ENCODE results near the gene TMEM74B. TPM values are rescaled to one million over a fixed set of nuclear protein-coding genes. Genes with fewer than 3 reads are reported as not detected.
"Not testable (repeated sequence)": the region's sequence is repeated elsewhere in the genome, so short reads cannot be mapped to it uniquely, and the experiment has no call there.

Gene TMEM74B
- total RNA-seq, 4 donors from 2014 or later: 1.7 to 2.8 TPM; not detected in 2

DNA sequence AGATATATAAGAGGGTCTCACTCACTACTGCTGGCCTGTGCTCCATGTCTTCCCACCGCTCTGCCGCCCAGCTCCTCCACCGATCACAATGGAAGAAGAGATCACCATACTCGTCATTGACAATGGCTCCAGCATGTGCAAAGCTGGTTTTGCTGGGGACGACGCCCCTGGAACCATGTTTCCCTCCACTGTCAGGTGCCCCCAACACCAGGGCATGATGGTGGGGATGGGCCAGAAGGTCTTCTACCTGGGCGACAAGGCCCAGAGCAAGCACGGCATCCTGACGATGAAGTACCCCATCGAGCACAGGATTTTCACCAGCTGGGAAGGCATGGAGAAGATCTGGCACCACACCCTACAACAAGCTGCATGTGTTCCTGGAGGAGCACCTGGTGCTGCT lies 24.3 kb downstream of the TMEM74B start:
- DNase-seq (ENCODE audit: low spot score): no peak
- TF ChIP-seq, protein P1, sequence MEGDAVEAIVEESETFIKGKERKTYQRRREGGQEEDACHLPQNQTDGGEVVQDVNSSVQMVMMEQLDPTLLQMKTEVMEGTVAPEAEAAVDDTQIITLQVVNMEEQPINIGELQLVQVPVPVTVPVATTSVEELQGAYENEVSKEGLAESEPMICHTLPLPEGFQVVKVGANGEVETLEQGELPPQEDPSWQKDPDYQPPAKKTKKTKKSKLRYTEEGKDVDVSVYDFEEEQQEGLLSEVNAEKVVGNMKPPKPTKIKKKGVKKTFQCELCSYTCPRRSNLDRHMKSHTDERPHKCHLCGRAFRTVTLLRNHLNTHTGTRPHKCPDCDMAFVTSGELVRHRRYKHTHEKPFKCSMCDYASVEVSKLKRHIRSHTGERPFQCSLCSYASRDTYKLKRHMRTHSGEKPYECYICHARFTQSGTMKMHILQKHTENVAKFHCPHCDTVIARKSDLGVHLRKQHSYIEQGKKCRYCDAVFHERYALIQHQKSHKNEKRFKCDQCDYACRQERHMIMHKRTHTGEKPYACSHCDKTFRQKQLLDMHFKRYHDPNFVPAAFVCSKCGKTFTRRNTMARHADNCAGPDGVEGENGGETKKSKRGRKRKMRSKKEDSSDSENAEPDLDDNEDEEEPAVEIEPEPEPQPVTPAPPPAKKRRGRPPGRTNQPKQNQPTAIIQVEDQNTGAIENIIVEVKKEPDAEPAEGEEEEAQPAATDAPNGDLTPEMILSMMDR (IDR thresholded peaks at IDR 0.05): no peak
- ATAC-seq (ENCODE audit: low FRiP score): no peak

DNA sequence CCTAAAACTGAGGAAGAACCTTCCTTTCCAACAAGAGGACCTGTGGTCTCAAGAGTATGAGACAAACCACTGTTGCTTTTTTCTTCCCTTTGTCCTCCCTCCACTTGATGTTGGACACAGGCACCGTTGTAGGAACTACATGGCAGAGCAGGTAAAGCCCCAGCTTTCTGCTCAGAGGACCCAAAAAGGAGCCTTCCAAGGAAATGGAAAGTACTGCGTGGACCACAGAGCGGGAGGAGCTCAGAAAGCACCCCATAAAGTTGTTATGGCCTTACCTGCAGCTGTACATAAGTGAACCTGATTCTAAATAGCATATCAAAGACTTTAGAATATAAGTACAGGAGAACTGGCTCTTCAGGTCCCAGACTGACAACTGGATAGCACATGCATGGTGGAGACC lies 29.4 kb downstream of the TMEM74B start:
- TF ChIP-seq, protein P1 (IDR thresholded peaks at IDR 0.05): no peak
- DNase-seq (ENCODE audit: low spot score) (no peak), ATAC-seq (ENCODE audit: low FRiP score) (no peak)

DNA sequence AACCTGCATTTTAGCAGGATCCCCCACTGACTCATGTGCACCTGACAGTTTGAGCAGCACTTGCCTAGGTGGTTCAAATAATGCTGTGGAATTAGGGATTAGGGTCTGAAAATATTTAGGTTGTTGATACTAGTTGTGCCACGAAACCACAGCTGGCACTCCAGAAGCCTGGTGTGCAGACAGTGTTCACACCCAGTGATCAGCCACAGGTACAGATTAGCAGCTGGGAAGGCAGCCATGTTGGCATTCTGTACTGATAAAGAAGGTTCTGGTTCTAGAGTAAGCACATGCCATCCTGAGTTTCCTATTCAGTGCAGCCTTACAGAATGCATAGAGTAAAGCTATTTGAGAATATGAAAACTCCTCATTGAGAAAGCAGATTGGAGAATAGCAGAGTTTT lies 30.1 kb downstream of the TMEM74B start:
- DNase-seq (ENCODE audit: low spot score): no peak
- ATAC-seq (ENCODE audit: low FRiP score): no peak
- TF ChIP-seq, protein P1 (IDR thresholded peaks at IDR 0.05): no peak

DNA sequence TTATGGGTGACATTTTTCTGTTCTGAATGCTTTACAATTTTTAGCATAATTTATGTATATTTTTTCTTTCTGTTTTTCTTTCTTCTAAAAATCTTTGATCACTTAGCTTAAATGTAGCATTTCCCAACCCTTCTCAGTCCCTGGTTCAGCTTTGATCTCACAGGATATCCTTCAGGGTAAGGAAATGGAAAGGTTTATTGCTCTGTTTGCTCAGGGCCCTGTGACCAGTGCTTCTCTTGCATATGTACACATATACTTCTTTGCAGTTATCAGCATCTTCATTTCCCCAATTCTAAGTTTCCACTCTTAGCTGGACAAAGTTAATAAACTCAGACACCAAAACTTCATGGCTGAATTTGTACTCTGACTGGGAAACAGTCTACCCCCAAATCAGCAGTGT lies 30.6 kb downstream of the TMEM74B start:
- ATAC-seq (ENCODE audit: low FRiP score) (no peak), DNase-seq (ENCODE audit: low spot score) (no peak)
- TF ChIP-seq, protein P1 (IDR thresholded peaks at IDR 0.05): no peak

DNA sequence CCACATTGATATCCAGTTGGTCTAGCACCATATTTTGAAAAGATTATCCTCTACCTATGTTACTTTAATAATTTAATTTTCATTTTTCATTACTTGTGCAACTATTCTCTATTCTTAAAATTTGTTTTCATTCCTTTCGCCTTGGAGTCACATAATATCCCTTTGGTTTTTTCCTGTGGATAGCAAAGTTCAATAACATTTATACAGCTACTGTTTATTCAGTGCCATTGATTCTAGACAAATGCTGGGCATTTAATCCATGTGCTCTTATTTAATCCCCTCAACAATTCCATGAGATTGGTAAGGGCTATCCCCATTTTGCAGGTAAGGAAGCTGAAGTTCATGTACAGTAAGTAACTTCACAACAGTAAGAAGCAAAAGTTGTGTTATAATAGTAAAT lies 33.8 kb downstream of the TMEM74B start:
- ATAC-seq (ENCODE audit: low FRiP score) (no peak), DNase-seq (ENCODE audit: low spot score) (no peak)
- TF ChIP-seq, protein P1 (IDR thresholded peaks at IDR 0.05): no peak

DNA sequence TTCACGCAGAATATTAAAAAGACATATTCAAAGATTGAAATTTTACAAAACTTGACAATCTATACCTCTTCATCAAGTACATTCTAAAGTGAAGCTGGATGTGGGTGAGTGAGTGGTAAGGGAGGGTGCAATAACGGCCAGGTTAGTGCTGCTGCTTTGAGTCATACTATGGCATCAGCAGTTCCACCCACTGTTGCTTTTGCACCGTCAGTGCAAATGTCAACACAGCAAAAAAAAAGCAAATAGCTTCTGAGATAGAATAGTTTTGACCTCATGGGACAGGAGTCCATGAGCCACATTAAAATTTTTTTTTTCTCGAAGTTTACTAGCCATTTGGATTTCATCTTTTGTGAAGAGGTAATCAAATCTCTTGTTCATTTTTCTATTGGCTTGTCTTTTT lies 34.6 kb downstream of the TMEM74B start:
- TF ChIP-seq, protein P1 (IDR thresholded peaks at IDR 0.05): no peak
- DNase-seq (ENCODE audit: low spot score) (no peak), ATAC-seq (ENCODE audit: low FRiP score) (no peak)

DNA sequence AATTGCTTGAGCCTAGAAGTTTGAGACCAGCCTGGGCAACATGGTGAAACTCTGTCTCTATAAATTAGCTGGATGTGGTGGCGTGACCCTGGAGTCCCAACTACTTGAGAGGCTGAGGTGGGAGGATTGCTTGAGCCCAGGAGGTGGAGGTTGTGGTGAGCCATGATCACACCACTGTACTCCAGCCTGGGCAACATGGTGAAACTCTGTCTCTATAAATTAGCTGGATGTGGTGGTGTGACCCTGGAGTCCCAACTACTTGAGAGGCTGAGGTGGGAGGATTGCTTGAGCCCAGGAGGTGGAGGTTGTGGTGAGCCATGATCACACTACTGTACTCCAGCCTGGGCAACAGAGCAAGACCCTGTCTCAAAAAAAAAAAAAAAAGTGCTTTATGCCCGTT lies 35.0 kb downstream of the TMEM74B start:
- not testable (repeated sequence) for ATAC-seq (ENCODE audit: low FRiP score); DNase-seq (ENCODE audit: low spot score)

DNA sequence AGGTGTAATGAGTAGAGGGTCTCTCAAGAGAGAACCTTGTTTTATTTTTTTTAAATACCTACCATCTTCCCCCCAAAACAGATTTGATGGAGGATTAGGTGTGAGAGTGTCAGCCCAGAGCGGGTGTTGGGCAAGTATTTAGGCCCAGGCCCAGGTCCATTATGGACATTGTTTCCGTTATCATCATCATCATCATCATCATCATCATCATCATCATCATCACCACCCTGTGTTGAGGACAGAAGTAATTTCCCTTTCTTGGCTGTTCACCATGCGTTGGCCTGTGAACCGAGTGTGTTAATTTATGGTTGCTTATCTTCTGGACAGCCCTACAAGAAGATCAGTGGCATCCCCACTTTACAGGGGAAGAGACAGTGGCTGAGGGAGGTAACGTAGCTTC lies 37.8 kb downstream of the TMEM74B start:
- DNase-seq (ENCODE audit: low spot score) (no peak), ATAC-seq (ENCODE audit: low FRiP score) (no peak)
- TF ChIP-seq, protein P1 (IDR thresholded peaks at IDR 0.05): no peak

Data from omental fat pad (tissue), 4 donors.